ENCODE data around the gene PDCD7. TPM values are rescaled to one million over a fixed set of nuclear protein-coding genes. Genes with fewer than 3 reads are reported as not detected.
"Not testable (repeated sequence)": the region's sequence is repeated elsewhere in the genome, so short reads cannot be mapped to it uniquely, and the experiment has no call there.

Gene PDCD7
- total RNA-seq, 2 experiments from 2014 or later = 19.5 to 26.5 TPM

- CTCF ChIA-PET = no interaction called here
- H3K9me3 Mint-ChIP-seq = no peaks in the 10 kb centered on the region
- DNase-seq = no peak
- H3K27me3 Mint-ChIP-seq = no peaks in the 10 kb centered on the region
- H3K4me3 Mint-ChIP-seq = no peak overlapping the region
- peaks cover 2% of the 10 kb centered on the region for H3K4me1 Mint-ChIP-seq
- H3K27ac Mint-ChIP-seq = no peak overlapping the region
- peaks cover 8% of the 10 kb centered on the region for H3K36me3 Mint-ChIP-seq (ENCODE audit: low read depth)
- POLR2A ChIA-PET = no interaction called here
Measured at GRCh38 chr15:65106011-65106590, 27.5 kb downstream of the PDCD7 start.

DNA sequence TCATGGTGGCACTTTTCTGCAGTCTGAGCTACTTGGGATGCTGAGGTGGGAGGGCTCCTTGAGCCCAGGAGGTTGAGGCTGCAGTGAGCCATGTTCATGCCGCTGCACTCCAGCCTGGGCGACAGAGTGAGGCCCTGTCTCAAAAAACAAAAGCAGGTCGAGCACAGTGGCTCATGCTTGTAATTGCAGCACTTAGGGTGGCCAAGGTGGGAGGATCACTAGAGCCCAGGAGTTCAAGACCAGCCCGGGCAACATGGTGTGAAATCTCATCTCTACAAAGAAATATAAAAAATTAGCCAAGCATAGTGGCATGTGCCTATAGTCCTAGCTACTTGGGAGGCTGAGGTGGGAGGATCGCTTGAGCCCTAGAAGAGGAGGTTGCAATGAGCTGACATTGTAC, 28.6 kb downstream of the PDCD7 start:
- peaks cover 2% of the 10 kb centered on the region for H3K4me1 Mint-ChIP-seq
- DNase-seq = no peak
- H3K27me3 Mint-ChIP-seq = no peaks in the 10 kb centered on the region
- no peaks in the 10 kb centered on the region for H3K9me3 Mint-ChIP-seq
- peaks cover 8% of the 10 kb centered on the region for H3K36me3 Mint-ChIP-seq (ENCODE audit: low read depth)
- no peak overlapping the region for H3K27ac Mint-ChIP-seq
- H3K4me3 Mint-ChIP-seq = no peak overlapping the region
- ChIA-PET POLR2A (no interaction called here), CTCF (interaction anchor here (0.6 to 1.1 kb wide), 4 partner anchors 36 to 1833 kb away, joined by 3 to 4 read pairs (median 3); no protein-coding TSS in a partner anchor)

GRCh38 chr15:65102912-65103311, 30.7 kb downstream of the PDCD7 start:
- POLR2A ChIA-PET = no interaction called here
- Mint-ChIP-seq H3K27ac (no peak overlapping the region), H3K4me3 (no peak overlapping the region), H3K36me3 (ENCODE audit: low read depth) (peaks cover 11% of the 10 kb centered on the region), H3K9me3 (no peaks in the 10 kb centered on the region), H3K27me3 (no peaks in the 10 kb centered on the region), H3K4me1 (peaks cover 2% of the 10 kb centered on the region)
- DNase-seq = no peak
- CTCF ChIA-PET = interaction anchor here (1.6 to 1.8 kb wide), 2 partner anchors 11 to 16 kb away, joined by 4 to 6 read pairs; no protein-coding TSS in a partner anchor

DNA sequence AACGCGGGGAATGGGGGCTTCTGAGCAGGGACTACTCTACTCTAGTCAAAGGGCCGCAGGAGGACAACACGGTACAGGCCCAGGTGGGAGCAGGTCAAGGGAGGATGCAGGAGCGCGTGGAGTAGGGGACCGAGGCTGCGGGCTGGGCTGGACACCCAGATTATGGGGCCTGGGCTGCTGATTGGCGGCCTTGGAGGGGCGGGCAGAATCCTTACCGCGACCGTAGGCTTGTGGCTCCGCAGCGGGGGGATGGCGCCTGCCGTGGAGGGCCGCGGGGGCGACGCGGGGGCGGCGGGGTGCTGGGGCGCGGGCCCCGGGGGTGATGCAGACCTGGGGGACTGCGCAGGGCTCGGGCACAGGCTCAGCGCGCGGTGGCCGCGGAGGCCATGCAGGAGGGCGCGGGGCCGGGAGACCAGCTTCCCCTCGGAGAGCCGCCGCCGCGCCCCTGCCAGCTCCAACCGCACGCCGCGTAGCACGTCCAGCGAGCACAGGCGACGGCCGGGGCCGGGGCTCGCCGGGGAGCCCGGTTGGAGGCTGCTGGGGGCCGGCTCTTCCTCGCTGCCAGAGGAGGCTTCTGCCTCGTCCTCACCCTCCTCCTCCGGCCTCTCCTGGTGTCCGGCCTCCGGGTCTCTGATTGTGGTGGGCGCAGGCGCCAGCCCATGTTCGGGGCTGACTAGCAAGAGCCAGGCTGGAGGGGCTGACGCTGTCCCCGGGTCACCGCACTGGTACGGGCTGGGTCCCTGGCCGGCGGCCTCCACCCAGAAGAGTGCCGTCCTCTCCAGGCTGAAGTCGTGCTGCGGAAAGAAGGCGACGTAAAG, 31.5 kb downstream of the PDCD7 start:
- CTCF ChIA-PET = interaction anchor here (0.6 to 2.0 kb wide), 8 partner anchors 10 to 47 kb away, joined by 3 to 8 read pairs (median 4); partner anchors contain the start of gene UBAP1L
- H3K27ac Mint-ChIP-seq = peak overlapping the region; percentile 42
- H3K9me3 Mint-ChIP-seq = no peaks in the 10 kb centered on the region
- H3K4me1 Mint-ChIP-seq = peaks cover 2% of the 10 kb centered on the region
- peaks cover 11% of the 10 kb centered on the region for H3K36me3 Mint-ChIP-seq (ENCODE audit: low read depth)
- no peak overlapping the region for H3K4me3 Mint-ChIP-seq
- POLR2A ChIA-PET = no interaction called here
- DNase-seq = no peak
- H3K27me3 Mint-ChIP-seq = no peaks in the 10 kb centered on the region

GRCh38 chr15:65101411-65101890, 32.2 kb downstream of the PDCD7 start:
- peak; percentile 63 for DNase-seq
- CTCF ChIA-PET = interaction anchor here (0.6 to 2.0 kb wide), 8 partner anchors 10 to 68 kb away, joined by 3 to 8 read pairs (median 3); partner anchors contain the start of gene UBAP1L
- Mint-ChIP-seq H3K36me3 (ENCODE audit: low read depth) (peaks cover 11% of the 10 kb centered on the region), H3K4me1 (peaks cover 2% of the 10 kb centered on the region), H3K9me3 (no peaks in the 10 kb centered on the region), H3K27me3 (no peaks in the 10 kb centered on the region), H3K27ac (peak overlapping the region; percentile 42), H3K4me3 (no peak overlapping the region)
- POLR2A ChIA-PET = no interaction called here

GRCh38 chr15:65100442-65100841, 33.2 kb downstream of the PDCD7 start:
- ChIA-PET CTCF (no interaction called here), POLR2A (no interaction called here)
- Mint-ChIP-seq H3K27ac (no peak overlapping the region), H3K9me3 (no peaks in the 10 kb centered on the region), H3K27me3 (no peaks in the 10 kb centered on the region), H3K4me1 (peaks cover 1% of the 10 kb centered on the region), H3K4me3 (no peak overlapping the region), H3K36me3 (ENCODE audit: low read depth) (peaks cover 8% of the 10 kb centered on the region)
- DNase-seq = no peak

- H3K9me3 Mint-ChIP-seq; H3K36me3 Mint-ChIP-seq (ENCODE audit: low read depth); H3K4me3 Mint-ChIP-seq; H3K4me1 Mint-ChIP-seq; DNase-seq; CTCF ChIA-PET; H3K27me3 Mint-ChIP-seq; POLR2A ChIA-PET; H3K27ac Mint-ChIP-seq: not testable (repeated sequence)
Measured at GRCh38 chr15:65099801-65100200, 33.8 kb downstream of the PDCD7 start.

DNA sequence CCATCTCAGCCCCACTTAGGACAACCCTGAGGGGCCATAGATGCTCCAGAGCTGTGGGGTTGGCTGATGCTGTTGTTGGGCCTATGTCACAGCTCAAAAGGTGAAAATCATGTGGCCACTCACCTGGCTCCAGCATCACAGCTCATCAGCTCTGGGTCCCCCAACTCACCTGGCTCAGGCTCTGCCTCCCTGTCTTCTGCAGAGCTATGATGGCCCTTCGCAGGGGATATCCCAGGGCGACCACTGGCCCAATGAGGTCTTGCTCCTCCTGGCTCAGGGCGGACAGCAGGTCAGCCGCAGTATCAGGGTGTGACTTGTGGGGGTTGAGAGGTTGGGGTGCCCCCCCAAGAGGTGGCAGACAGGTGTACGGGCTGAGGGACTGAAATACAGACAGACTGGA, 34.3 kb downstream of the PDCD7 start:
- no peak overlapping the region for H3K4me3 Mint-ChIP-seq
- POLR2A ChIA-PET = no interaction called here
- peaks cover 6% of the 10 kb centered on the region for H3K36me3 Mint-ChIP-seq (ENCODE audit: low read depth)
- no peaks in the 10 kb centered on the region for H3K27me3 Mint-ChIP-seq
- no peak overlapping the region for H3K27ac Mint-ChIP-seq
- H3K4me1 Mint-ChIP-seq = peaks cover 1% of the 10 kb centered on the region
- no peaks in the 10 kb centered on the region for H3K9me3 Mint-ChIP-seq
- CTCF ChIA-PET = no interaction called here
- DNase-seq = no peak

DNA sequence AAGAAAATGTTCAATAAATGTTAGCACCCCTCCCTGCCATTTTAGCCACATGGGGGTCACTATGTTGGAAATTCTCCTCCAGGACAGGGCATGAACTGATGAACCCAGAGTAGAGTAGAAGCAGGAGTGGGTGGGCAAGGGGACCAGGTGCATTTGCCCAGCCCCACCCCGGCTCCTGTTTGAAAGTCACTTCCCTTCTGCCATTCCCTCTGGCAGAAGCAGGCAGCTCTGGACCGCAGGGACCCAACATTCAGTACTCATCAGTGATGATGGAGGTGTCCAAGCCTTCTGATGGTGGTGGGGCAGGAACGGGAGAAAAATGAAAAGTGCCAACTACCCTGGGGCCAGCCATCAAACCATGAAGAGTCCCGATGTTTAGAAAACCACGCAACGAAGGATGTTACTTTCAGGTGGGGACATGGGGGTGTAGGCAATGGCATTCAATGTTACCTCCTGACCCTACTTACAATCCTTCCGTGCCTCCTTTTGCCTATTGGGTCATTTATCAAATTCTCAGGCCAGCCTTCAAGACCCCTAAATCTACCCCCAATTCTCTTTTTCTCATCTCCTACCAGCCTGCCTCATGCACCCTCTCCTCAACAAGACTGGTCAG, 35.9 kb downstream of the PDCD7 start:
- Mint-ChIP-seq H3K36me3 (ENCODE audit: low read depth) (peaks cover 6% of the 10 kb centered on the region), H3K4me1 (peaks cover 1% of the 10 kb centered on the region), H3K9me3 (no peaks in the 10 kb centered on the region), H3K4me3 (no peak overlapping the region), H3K27ac (no peak overlapping the region), H3K27me3 (no peaks in the 10 kb centered on the region)
- ChIA-PET POLR2A (no interaction called here), CTCF (no interaction called here)
- no peak for DNase-seq

DNA sequence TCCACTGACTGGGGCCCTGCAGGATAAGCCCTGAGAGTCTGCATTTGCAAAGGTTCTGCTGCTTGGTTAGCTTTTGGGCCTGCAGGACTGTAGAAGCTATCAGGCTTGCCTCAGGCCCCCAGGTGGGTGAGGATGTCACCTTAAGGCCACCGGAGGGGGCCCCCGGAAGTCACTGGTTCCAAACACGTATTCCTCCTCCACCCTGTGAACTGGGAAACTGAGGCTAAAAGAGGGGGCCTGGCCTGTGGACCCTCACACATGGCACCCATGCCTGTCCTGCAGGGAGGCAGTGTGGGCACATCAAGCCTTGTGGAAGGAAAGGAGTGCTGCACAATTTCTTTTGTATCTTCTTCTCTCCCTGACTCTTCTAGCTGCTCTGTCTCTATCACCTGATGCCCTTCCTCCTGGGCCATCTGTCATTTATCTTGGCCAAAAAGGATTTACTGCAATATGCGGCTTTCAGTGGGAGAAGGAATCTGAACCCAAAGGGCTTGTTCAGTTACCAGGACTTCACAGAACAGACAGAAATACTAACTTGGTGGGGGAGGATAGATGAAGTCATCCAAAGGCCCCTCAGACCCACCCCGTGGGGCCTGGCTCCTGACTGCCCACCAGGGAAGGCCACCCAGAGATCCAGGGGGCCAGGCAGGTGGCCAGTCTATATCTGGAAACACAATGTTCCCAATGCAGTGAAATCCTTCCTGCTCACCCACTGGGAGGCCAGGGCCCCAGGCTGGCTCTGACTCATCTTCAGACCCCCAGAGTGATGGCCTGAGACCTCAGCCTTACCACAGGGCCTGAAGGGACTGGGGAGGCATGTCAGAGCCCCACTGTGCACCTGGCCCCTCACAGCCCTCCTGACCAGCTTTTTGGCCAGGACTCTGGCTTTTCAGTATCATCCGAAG, 36.9 kb downstream of the PDCD7 start:
- H3K27ac Mint-ChIP-seq = no peak overlapping the region
- peaks cover 1% of the 10 kb centered on the region for H3K4me1 Mint-ChIP-seq
- no peaks in the 10 kb centered on the region for H3K27me3 Mint-ChIP-seq
- ChIA-PET POLR2A (no interaction called here), CTCF (interaction anchor here (1.2 kb wide), 1 partner anchor 42 kb away, joined by 4 read pairs; no protein-coding TSS in a partner anchor)
- no peaks in the 10 kb centered on the region for H3K9me3 Mint-ChIP-seq
- no peak overlapping the region for H3K4me3 Mint-ChIP-seq
- H3K36me3 Mint-ChIP-seq (ENCODE audit: low read depth) = peaks cover 5% of the 10 kb centered on the region
- no peak for DNase-seq

- POLR2A ChIA-PET = no interaction called here
Measured at GRCh38 chr15:65095747-65096104, 37.9 kb downstream of the PDCD7 start.

GRCh38 chr15:65095011-65095746, 38.4 kb downstream of the PDCD7 start:
- Mint-ChIP-seq H3K36me3 (ENCODE audit: low read depth) (peaks cover 3% of the 10 kb centered on the region), H3K27ac (no peak overlapping the region), H3K4me3 (no peak overlapping the region), H3K9me3 (no peaks in the 10 kb centered on the region), H3K27me3 (no peaks in the 10 kb centered on the region), H3K4me1 (no peaks in the 10 kb centered on the region)
- no peak for DNase-seq
- CTCF ChIA-PET = interaction anchor here (0.8 to 1.2 kb wide), 2 partner anchors 16 to 40 kb away, joined by 3 to 4 read pairs; no protein-coding TSS in a partner anchor
- POLR2A ChIA-PET = no interaction called here

More at GRCh38 chr15:65095747-65096104, 37.9 kb downstream of the PDCD7 start:
- DNase-seq = no peak
- no peaks in the 10 kb centered on the region for H3K4me1 Mint-ChIP-seq
- no peaks in the 10 kb centered on the region for H3K9me3 Mint-ChIP-seq
- no peak overlapping the region for H3K27ac Mint-ChIP-seq
- H3K36me3 Mint-ChIP-seq (ENCODE audit: low read depth) = peaks cover 3% of the 10 kb centered on the region
- CTCF ChIA-PET = interaction anchor here (0.8 to 1.2 kb wide), 2 partner anchors 16 to 41 kb away, joined by 3 to 4 read pairs; no protein-coding TSS in a partner anchor
- H3K27me3 Mint-ChIP-seq = no peaks in the 10 kb centered on the region
- H3K4me3 Mint-ChIP-seq = no peak overlapping the region
